ENCODE data around the gene ZMAT5. TPM values are rescaled to one million over a fixed set of nuclear protein-coding genes. Genes with fewer than 3 reads are reported as not detected.

Gene ZMAT5
- 18.7 TPM for polyA plus RNA-seq (ENCODE audit: insufficient read length)

GRCh38 chr22:29766632-29767170 is at the start of gene ZMAT5:
Gene ZMAT5 (minus strand): TSS chr22:29767007. CDS start chr22:29748544, 18,463 bp downstream.
- DNase-seq, result peak; percentile 94

- DNase-seq, result no peak
These were observed 49.7 kb upstream of the ZMAT5 start for GRCh38 chr22:29816539-29816938.

GRCh38 chr22:29816128-29816527 is 49.3 kb upstream of the ZMAT5 start:
- DNase-seq, result no peak

DNA sequence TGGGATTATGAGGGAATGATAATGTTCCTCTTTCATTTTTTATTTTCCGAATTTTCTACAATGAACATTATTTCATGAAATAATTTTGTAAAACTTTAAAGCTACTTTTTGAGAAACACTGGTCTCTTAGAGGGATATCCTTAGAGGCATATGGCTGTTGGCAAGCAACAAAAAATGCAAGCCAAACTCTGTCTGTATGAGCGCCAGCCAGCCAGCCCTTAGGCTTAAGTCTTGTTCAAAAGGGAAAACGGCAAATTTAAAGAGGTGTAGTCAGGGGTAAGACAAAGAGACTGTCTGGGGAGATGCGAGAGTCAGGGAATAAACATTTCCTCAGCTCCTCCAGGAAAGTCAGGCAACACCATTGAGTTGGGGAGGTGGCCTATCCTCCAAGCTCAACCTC is 48.8 kb upstream of the ZMAT5 start:
- DNase-seq, result no peak

GRCh38 chr22:29814003-29814402 is 47.2 kb upstream of the ZMAT5 start:
- no peak for DNase-seq

- no peak for DNase-seq
These were observed 46.8 kb upstream of the ZMAT5 start for GRCh38 chr22:29813563-29813962.

DNA sequence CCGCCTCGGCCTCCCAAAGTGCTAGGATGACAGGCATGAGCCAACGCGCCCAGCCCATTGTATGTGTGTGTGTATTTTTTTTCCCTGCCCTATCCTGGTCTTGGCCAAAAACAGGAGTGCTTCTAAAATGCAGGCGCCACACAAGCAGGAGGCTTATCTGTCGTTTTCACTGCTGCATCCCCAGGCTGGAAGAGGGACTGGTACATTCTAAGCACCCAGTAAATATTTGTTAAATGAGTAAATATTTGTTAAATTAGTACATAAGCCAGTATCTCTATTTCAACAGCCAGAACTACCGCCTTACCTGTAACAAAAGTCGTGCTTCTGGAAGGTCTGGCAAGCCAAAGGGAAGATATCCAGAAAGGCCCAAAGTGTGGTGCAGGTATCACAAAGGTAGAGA is 46.3 kb upstream of the ZMAT5 start:
- no peak for DNase-seq

DNA sequence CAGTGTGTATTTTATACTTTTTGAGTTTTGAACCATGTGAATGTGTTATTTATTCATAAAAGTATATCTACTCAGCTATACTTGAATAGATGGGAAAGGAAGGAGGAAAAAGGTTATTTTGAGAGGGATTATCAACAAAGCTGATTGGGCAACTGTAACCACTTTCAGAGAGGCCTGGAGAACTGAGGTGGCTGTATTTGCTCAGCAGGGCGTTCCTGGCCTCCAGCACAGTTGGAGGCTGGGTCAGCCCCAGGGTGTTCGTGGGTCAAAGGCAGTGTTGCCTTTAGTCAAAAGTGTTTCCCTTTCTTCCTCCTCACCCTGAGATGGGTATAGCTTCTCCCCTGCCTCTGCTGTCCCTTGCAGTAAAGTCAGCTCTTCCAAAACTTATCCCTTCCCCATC is 44.6 kb upstream of the ZMAT5 start:
- DNase-seq, result no peak

DNA sequence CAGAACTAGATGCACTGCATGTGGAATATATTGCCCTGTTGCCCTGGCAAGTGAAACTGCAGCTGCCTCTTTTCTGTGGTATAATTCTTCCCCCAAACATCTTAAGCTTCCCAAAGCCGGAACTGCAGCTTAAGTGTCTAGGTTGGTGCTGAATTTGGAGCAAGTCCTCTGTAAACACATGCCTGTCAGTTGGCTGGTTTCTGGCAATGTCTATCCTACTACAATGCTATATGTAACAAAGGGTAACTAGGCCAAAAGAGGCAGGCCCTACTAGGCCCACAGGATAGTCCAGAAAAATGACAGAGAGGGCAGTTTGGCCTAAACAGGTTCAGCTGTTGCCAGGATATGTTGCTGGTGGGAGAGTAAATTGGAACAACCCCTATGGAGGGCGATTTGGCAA is 43.4 kb upstream of the ZMAT5 start:
- peak; percentile 35 for DNase-seq

GRCh38 chr22:29806196-29806595 is 39.4 kb upstream of the ZMAT5 start:
- no peak for DNase-seq

DNA sequence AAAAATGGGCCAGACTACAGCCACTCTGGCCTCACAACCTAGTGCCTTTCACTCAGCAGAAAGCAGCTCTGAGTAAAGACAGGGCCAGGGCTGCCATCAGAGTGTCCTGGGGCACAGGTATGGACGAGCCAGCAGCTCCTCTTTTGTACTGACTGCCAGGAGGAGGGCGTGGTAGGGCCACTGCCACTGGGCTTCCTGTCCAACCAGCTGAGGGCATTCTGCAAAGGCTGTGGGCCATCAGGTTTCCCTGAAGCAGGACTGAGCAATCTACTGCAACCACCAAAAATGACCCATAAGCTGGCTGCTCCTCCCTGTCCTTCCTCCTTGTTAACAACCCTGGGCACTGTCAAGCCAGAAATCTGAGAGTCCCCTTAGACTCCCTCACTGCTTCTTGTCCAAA is 38.2 kb upstream of the ZMAT5 start:
- no peak for DNase-seq

DNA sequence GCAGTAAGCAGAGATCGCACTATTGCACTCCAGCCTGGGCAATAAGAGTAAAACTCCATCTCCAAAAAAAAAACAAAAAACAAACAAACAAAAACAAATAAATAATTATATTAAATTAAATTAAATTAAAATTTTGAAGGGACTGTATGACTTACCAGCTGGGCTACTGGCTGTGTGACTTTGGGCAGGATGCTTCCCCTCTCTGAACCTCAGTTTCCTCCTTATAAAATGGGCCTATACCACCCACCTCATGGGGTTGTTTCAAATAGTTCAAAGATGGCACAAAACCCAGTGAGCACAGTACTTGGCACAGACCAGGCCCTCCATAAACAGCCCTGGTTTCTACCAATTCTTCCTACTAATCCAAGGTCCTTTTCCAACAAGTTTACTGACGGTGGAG is 36.4 kb upstream of the ZMAT5 start:
- DNase-seq, result no peak

GRCh38 chr22:29801796-29802195 is 35.0 kb upstream of the ZMAT5 start:
- DNase-seq, result no peak

DNA sequence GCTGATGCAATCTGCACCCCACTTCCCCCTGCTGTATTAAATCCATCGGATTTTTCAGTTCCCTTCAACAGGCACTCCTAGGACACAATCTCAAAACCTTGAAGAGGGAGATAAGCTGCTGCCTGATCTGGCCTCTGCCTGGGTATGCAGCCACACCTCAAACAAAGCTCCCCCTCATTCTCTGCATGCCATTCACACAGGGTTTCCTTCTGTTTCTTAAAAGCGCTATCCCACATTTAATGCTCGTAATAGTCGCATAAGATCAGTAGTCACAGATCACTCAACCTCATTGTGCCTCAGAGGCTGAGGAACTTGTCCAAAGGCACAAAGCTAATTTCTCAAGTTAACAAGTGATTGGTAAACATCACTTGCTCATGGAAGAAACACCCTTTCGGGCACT is 34.3 kb upstream of the ZMAT5 start:
- no peak for DNase-seq

- peak; percentile 42 for DNase-seq
These were observed 32.4 kb upstream of the ZMAT5 start for GRCh38 chr22:29799217-29799680.

DNA sequence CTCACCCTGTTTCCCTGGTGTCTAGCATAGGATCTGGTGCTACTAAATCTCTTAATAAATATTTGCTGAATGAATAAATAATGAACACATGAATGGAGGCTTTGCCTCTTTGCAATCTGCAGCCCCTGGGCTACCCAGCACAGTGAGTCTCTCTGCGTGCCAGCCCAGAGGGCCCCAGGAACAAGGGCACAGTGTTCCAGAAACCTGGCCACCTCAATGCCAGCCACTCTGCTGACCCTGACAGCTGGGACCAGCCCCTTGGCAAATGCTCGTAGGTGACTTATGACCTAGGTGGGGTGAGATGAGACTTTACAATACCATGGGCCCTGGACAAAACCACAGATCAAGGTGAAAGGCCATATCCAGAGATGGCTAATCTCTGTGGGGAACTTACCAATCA is 32.0 kb upstream of the ZMAT5 start:
- no peak for DNase-seq

- DNase-seq, result no peak
These were observed 31.5 kb upstream of the ZMAT5 start for GRCh38 chr22:29798318-29798717.

DNA sequence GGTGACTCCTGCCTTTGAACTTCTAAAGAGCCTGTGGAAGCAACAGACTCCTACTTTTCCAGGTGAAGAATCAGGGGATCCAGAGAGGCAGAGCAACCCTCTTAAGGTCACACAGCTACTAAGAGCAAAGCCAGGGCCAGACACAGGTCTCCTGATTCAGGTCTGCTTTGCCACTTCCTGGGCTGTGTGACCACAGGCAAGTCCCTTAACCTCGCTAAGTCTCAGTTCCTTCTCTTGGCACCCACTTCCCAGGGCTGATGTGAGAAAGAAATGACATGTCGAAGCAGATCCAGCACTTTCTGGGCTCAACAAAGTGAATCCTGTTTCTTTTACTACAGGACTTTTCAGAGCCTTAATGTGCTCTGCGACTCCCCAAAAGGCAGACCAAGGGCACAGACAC is 30.5 kb upstream of the ZMAT5 start:
- DNase-seq, result no peak

DNA sequence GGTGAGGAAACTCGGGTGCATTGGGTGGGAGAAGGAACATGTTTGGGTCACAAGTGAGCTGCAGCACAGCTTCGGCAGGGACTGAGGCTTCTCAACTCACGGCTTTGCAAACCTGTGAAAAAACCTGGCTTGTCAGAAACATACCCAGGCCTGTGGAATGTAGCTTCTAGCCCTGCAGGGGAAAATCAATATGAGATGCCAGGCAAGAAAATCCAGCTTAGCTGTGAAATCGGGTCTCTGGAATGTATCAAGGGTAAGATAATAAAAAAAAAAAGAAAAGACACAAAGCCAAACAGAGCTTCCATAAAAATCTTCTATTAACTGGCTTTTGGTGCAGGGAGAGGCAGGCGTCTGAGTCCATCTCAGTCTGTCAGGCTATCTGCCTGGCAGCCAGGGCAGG is 28.9 kb upstream of the ZMAT5 start:
- no peak for DNase-seq

DNA sequence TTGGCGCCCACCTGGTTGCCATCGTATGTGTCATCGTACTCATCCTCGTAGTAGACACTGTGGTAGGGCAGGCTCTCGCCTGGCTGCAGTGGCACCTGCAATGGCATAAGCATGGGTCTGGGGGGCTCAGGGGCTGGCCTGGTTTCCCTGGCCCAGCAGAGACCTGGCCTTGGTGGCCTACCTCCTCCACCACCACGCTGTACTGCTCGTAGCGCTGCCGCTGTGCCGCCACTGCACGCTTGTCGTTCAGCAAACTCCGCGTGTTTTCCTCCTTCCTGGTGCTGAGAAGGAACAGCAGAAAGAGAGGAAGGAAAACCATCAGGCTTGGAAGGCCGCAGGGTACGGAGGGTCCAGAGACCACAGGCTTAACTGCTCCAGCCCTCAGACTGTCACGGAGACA is 26.6 kb upstream of the ZMAT5 start:
- no peak for DNase-seq

DNA sequence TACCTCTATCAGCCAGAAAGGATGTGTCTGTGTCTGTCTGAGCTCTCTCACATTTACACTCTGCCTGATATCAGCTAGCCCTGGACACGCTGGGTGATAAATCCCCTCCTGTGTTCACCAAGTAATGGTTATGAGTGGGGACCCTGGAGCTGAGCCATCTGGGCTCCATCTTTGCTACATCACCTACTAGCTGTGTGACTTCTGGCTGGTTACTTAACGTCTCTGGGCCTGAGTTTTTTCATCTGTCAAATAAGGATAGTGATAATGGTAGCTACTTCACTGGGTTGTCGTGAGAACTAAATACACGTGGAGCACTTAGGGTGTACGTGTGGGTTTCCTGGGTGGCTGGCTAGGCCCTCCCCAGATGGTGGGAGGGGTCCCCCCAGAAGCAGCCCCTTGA is 23.3 kb upstream of the ZMAT5 start:
- DNase-seq, result no peak

- no peak for DNase-seq
These were observed 21.8 kb upstream of the ZMAT5 start for GRCh38 chr22:29788339-29789279.

GRCh38 chr22:29787371-29787980 is 20.7 kb upstream of the ZMAT5 start:
- DNase-seq, result no peak

DNA sequence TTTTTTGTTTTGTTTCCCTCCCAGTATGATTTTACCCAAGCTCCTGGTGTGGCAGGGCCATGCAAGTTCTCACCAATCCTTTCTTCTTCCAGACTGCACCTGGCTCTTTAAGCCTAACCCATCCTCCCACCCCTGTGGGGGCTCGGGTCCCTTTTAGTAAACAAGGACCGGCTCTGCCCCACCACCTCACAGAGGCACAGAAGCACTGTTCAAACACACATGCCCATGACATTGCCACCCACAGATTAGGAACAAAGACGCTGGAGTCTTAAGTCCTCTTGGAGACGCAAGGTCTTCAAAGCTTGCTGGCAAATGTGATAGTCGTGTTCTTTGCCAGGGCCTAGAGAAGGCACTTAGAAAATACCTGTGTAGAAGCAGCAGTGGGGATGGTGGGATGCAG is 19.2 kb upstream of the ZMAT5 start:
- DNase-seq, result no peak

Measured in hindlimb muscle (tissue), 1 donor.